ENCODE data around the gene PECR.
A peak's percentile ranks its signal among the peaks of the same experiment; 100 is the strongest.

PECR gene

GRCh38 chr2:216069028-216069427 lies 12.6 kb downstream of the PECR start:
- DNase-seq: no peak

- DNase-seq: no peak
Measured at GRCh38 chr2:216066230-216066629, 15.4 kb downstream of the PECR start.

- no peak for DNase-seq
Measured at GRCh38 chr2:216064665-216065064, 16.9 kb downstream of the PECR start.

- no peak for DNase-seq
Measured at GRCh38 chr2:216064014-216064630, 17.5 kb downstream of the PECR start.

- no peak for DNase-seq
Measured at GRCh38 chr2:216059233-216059834, 22.3 kb downstream of the PECR start.

GRCh38 chr2:216057688-216058193 lies 23.9 kb downstream of the PECR start:
- peak; percentile 34 for DNase-seq

GRCh38 chr2:216056739-216057138 lies 24.9 kb downstream of the PECR start:
- no peak for DNase-seq

- DNase-seq: no peak
Measured at GRCh38 chr2:216055680-216056079, 25.9 kb downstream of the PECR start.

- DNase-seq: no peak
Measured at GRCh38 chr2:216052420-216052819, 29.2 kb downstream of the PECR start.

GRCh38 chr2:216051350-216051749 lies 30.3 kb downstream of the PECR start:
- no peak for DNase-seq

GRCh38 chr2:216049452-216049851 lies 32.2 kb downstream of the PECR start:
- DNase-seq: no peak

- DNase-seq: no peak
Measured at GRCh38 chr2:216047397-216047796, 34.2 kb downstream of the PECR start.

GRCh38 chr2:216044883-216045486 lies 36.6 kb downstream of the PECR start:
- DNase-seq: no peak

- no peak for DNase-seq
Measured at GRCh38 chr2:216043949-216044348, 37.7 kb downstream of the PECR start.

GRCh38 chr2:216041438-216041837 lies 40.2 kb downstream of the PECR start:
- DNase-seq: no peak

GRCh38 chr2:216039918-216040317 lies 41.7 kb downstream of the PECR start:
- DNase-seq: no peak

GRCh38 chr2:216034065-216034464 lies 47.5 kb downstream of the PECR start:
- DNase-seq: peak; percentile 79

GRCh38 chr2:216033403-216033802 lies 48.2 kb downstream of the PECR start:
- no peak for DNase-seq

- DNase-seq: no peak
Measured at GRCh38 chr2:216031960-216032689, 49.5 kb downstream of the PECR start.

- DNase-seq: no peak
Measured at GRCh38 chr2:216030216-216030615, 51.4 kb downstream of the PECR start.

- DNase-seq: no peak
Measured at GRCh38 chr2:216029416-216030129, 52.0 kb downstream of the PECR start.

GRCh38 chr2:216024779-216025336 lies 56.8 kb downstream of the PECR start:
- DNase-seq: no peak

Data from stimulated activated CD4-positive, alpha-beta T cell treated with anti-CD3 and anti-CD28 coated beads, Interleukin-12 subunit alpha, Interleukin-12 subunit beta, amount 100 ng/mL, for 4 hours (primary cell).